B cell (primary cell): ENCODE measurements around the gene MPDZ. TPM values are rescaled to one million over a fixed set of nuclear protein-coding genes. Genes with fewer than 3 reads are reported as not detected.

Experiments used
- ATAC-seq: fragments of 200-7000 bp; cut with Tn5 transposase; one replicate; pipeline ENCODE4 v1.10.0; 2021; ENCODE audit warnings: low read depth, mild to moderate bottlenecking, moderate number of reproducible peaks, moderate library complexity
- CTCF ChIA-PET: fragments of 350-600 bp; sonication (Branson Sonifier 250); formaldehyde crosslinking; loops from one replicate; lab custom pipeline; 2021; ENCODE audit warnings: antibody characterized with exemption, inconsistent platforms; lab: Charles Lee
- POLR2A ChIA-PET: fragments of 350-600 bp; sonication (Branson Sonifier 250); formaldehyde crosslinking; loops from one replicate; lab custom pipeline; 2021; ENCODE audit warnings: antibody characterized with exemption; lab: Charles Lee
- DNase-seq: peaks from one replicate; pipeline ENCODE4 v3.0.0; 2013
- H2AFZ ChIP-seq: 2 replicates; pipeline ENCODE4 v1.6.1; 2012; ENCODE audit warnings: mild to moderate bottlenecking, low read depth, low read length; ENCODE audit not compliant: insufficient read depth, poor library complexity, severe bottlenecking
- H3K27ac ChIP-seq, 2 donors: 1 replicate in 1 of 2; 2 replicates in 1 of 2; pipeline ENCODE4 v1.5.1; 2012 to 2013; ENCODE audit warnings: low read length in 2 of 2, mild to moderate bottlenecking in 2 of 2, moderate library complexity in 1 of 2
- H3K27me3 ChIP-seq, 4 experiments: fragments of 200-600 bp in 1 of 4; sonication (generic) in 1 of 4; replicated peaks in 1 of 4; 1 replicate in 2 of 4; 2 replicates in 2 of 4; pipeline versions ENCODE4 v1.6.1 to v1.7.0; 2013 to 2016; ENCODE audit warnings: low read length in 3 of 4, mild to moderate bottlenecking in 2 of 4, mixed read lengths in 1 of 4, moderate library complexity in 1 of 4; ENCODE audit not compliant: insufficient read depth in 4 of 4, control insufficient read depth in 3 of 4; ENCODE audit errors: control extremely low read depth in 1 of 4
- H3K36me3 ChIP-seq, 2 experiments: replicated peaks in 1 of 2; 1 replicate in 1 of 2; 2 replicates in 1 of 2; pipeline versions ENCODE4 v1.6.1 to v1.7.1; 2013; ENCODE audit warnings: low read length in 1 of 2; ENCODE audit not compliant: insufficient read depth in 2 of 2, control insufficient read depth in 1 of 2; ENCODE audit errors: control extremely low read depth in 1 of 2, extremely low read depth in 1 of 2
- H3K4me1 ChIP-seq, 2 donors: fragments of 200-600 bp in 1 of 2; sonication (generic) in 1 of 2; 1 replicate in 1 of 2; 2 replicates in 1 of 2; pipeline versions ENCODE4 v1.5.1 to v1.6.1; 2013 to 2017; ENCODE audit warnings: low read length in 2 of 2; ENCODE audit not compliant: control insufficient read depth in 2 of 2, insufficient read depth in 2 of 2
- H3K4me2 ChIP-seq: replicated peaks from 2 replicates; pipeline ENCODE3; 2012; ENCODE audit warnings: mild to moderate bottlenecking, low read depth, low read length; ENCODE audit not compliant: poor library complexity, severe bottlenecking
- H3K4me3 ChIP-seq, 5 experiments: fragments of 200-600 bp in 1 of 5; sonication (generic) in 1 of 5; 1 replicate in 3 of 5; 2 replicates in 2 of 5; pipeline versions ENCODE4 v1.5.1 to v1.7.0; 2011 to 2016; ENCODE audit warnings: low read length in 4 of 5, mild to moderate bottlenecking in 4 of 5, low read depth in 2 of 5, control low read depth in 1 of 5, moderate library complexity in 1 of 5; ENCODE audit not compliant: insufficient read depth in 1 of 5; ENCODE audit errors: control extremely low read depth in 1 of 5, extremely low read depth in 1 of 5
- H3K79me2 ChIP-seq: fragments of 200-600 bp; sonication (generic); one replicate; pipeline ENCODE4 v1.6.0; 2016; ENCODE audit warnings: low read length; ENCODE audit not compliant: control insufficient read depth, insufficient read depth
- H3K9ac ChIP-seq: fragments of 200-600 bp; sonication (generic); 2 replicates; pipeline ENCODE4 v1.6.1; 2017; ENCODE audit warnings: mild to moderate bottlenecking, low read length, moderate library complexity
- H3K9me3 ChIP-seq, 3 donors: one replicate each; pipeline versions ENCODE4 v1.6.1 to v1.7.1; 2013; ENCODE audit warnings: low read length in 2 of 3; ENCODE audit not compliant: control insufficient read depth in 2 of 3, insufficient read depth in 1 of 3; ENCODE audit errors: control extremely low read depth in 1 of 3
- H4K20me1 ChIP-seq: 2 replicates; pipeline ENCODE4 v1.6.0; 2012; ENCODE audit warnings: mild to moderate bottlenecking, low read length; ENCODE audit not compliant: insufficient read depth, control insufficient read depth, poor library complexity, severe bottlenecking
- H3K27ac Mint-ChIP-seq: one replicate; pipeline ENCODE4 v1.8.0; 2021; ENCODE audit warnings: mixed read lengths
- H3K27me3 Mint-ChIP-seq: one replicate; pipeline ENCODE4 v1.8.0; 2021; ENCODE audit warnings: mixed read lengths
- H3K4me1 Mint-ChIP-seq: one replicate; pipeline ENCODE4 v1.8.0; 2021; ENCODE audit warnings: mixed read lengths
- H3K4me3 Mint-ChIP-seq: one replicate; pipeline ENCODE4 v1.8.0; 2021; ENCODE audit warnings: mixed read lengths
- H3K9me3 Mint-ChIP-seq: one replicate; pipeline ENCODE4 v1.8.0; 2022; ENCODE audit warnings: mixed read lengths; ENCODE audit not compliant: insufficient read depth
- EZH2 ChIP-seq: IDR thresholded peaks from 2 replicates; pipeline ENCODE4 v1.6.1; 2012; ENCODE audit warnings: borderline replicate concordance, low read depth, mild to moderate bottlenecking, moderate library complexity, low read length; ENCODE audit not compliant: insufficient read depth, poor library complexity, severe bottlenecking
- WGBS: methylation state at CpG from one replicate; pipeline ENCODE4 v1.1.5; 2013; ENCODE audit warnings: missing lambda C conversion rate; ENCODE audit not compliant: insufficient coverage; 5-methylcytosine and 5-hydroxymethylcytosine counted together
- intact Hi-C: fragments of 100-400 bp; cut with micrococcal nuclease; formaldehyde crosslinking; loops from one replicate; pipeline ENCODE4 v1.10.0; 2022
- polyA plus RNA-seq: library from polyadenylated mRNA; depleted of rRNA; stranded (reverse); fragments of >200 nt; gene quantifications from 2 replicates; pipeline ENCODE4 v1.2.3, GENCODE V29; 2012
- total RNA-seq, 2 donors: library from RNA; stranded (reverse); fragments of 120-200 nt in 1 of 2; gene quantifications; 1 replicate in 1 of 2; 2 replicates in 1 of 2; pipeline versions ENCODE4 v1.2.3 to v1.2.4, GENCODE V29; 2013 to 2022
- TF ChIP-seq, protein P1 (sequence below): fragments of 200-600 bp; IDR thresholded peaks from one replicate; pipeline ENCODE4 v1.8.0; 2022; ENCODE audit warnings: antibody characterized with exemption, mild to moderate bottlenecking

MPDZ gene
- total and polyA plus RNA-seq, 2 donors (not counting 1 experiment from before 2014, with no cell fraction given): not detected

DNA sequence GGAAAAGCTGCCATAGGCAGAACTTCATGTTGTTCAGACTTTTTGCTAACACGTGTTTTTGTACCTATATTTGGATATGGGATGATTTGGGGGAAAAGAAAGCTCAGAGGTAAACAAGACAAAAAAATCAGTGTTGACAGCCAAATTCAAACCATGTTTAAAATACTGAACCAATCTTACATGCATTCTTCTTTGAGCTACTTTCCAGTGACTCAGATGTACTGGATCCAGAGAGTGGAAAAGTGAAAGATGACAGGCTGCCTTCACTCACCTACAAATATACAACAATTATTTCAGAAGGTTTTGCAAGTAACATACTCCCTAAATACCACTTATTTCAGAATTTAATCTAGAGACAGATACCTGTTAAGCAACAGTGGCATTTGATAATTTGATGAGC is 165.7 kb downstream of the MPDZ start:
- Mint-ChIP-seq H3K9me3 (peaks cover 3% of the 10 kb centered on the region), H3K4me3 (no peak overlapping the region), H3K4me1 (no peaks in the 10 kb centered on the region), H3K27ac (no peak overlapping the region), H3K27me3 (no peaks in the 10 kb centered on the region)
- Histone ChIP-seq H3K9ac (no peak overlapping the region), H3K79me2 (no peaks in the 10 kb centered on the region), H3K4me3 (no peak overlapping the region), H4K20me1 (no peaks in the 10 kb centered on the region), H3K36me3 (no peaks in the 10 kb centered on the region), H2AFZ (no peak overlapping the region), H3K4me1 (no peaks in the 10 kb centered on the region), H3K9me3 (no peaks in the 10 kb centered on the region), H3K27me3 (no peaks in the 10 kb centered on the region), H3K27ac (no peak overlapping the region), H3K4me2 (no peak overlapping the region)
- DNase-seq (no peak), ATAC-seq (no peak)
- ChIA-PET CTCF (interaction anchor here (0.6 kb wide), 1 partner anchor 9 kb away, joined by 4 read pairs; no protein-coding TSS in a partner anchor), POLR2A (no interaction called here)
- intact Hi-C loops: no loop called here
- TF ChIP-seq, protein P1, sequence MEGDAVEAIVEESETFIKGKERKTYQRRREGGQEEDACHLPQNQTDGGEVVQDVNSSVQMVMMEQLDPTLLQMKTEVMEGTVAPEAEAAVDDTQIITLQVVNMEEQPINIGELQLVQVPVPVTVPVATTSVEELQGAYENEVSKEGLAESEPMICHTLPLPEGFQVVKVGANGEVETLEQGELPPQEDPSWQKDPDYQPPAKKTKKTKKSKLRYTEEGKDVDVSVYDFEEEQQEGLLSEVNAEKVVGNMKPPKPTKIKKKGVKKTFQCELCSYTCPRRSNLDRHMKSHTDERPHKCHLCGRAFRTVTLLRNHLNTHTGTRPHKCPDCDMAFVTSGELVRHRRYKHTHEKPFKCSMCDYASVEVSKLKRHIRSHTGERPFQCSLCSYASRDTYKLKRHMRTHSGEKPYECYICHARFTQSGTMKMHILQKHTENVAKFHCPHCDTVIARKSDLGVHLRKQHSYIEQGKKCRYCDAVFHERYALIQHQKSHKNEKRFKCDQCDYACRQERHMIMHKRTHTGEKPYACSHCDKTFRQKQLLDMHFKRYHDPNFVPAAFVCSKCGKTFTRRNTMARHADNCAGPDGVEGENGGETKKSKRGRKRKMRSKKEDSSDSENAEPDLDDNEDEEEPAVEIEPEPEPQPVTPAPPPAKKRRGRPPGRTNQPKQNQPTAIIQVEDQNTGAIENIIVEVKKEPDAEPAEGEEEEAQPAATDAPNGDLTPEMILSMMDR: no peak
- no peak for TF ChIP-seq EZH2
- WGBS: no CpG with 5 or more reads among the region's 1 CpG

DNA sequence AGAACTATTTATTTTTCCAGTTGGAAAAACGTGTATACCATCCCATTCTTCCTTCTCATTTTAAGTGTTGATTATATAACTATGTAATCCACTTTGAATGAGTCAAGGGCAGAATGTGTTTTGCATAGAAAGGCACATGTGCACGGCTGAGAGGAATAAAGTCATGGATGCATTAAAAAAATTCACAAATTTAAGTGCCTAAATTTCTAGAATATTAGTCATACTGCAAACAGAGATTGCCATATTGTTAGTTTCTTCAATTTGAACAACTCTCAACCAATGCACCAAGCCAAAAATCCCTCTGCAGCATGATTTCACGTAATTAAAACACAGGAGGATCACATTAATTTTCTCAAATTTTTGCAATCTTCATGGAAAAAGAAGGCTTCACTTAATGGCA is 166.3 kb downstream of the MPDZ start:
- H4K20me1 ChIP-seq: no peaks in the 10 kb centered on the region
- ATAC-seq (no peak), DNase-seq (no peak)
- no peaks in the 10 kb centered on the region for H3K9me3 ChIP-seq
- no peak overlapping the region for H3K9ac ChIP-seq
- no peak for TF ChIP-seq EZH2
- TF ChIP-seq, protein P1: no peak
- Mint-ChIP-seq H3K4me3 (no peak overlapping the region), H3K27ac (no peak overlapping the region), H3K27me3 (no peaks in the 10 kb centered on the region), H3K4me1 (no peaks in the 10 kb centered on the region), H3K9me3 (peaks cover 3% of the 10 kb centered on the region)
- intact Hi-C loops: no loop called here
- POLR2A ChIA-PET: no interaction called here
- H3K4me2 ChIP-seq: no peak overlapping the region
- no peaks in the 10 kb centered on the region for H3K36me3 ChIP-seq
- no peak overlapping the region for H3K27ac ChIP-seq
- no peak overlapping the region for H3K4me3 ChIP-seq
- CTCF ChIA-PET: no interaction called here
- no CpG with 5 or more reads among the region's 3 CpGs for WGBS
- no peak overlapping the region for H2AFZ ChIP-seq
- no peaks in the 10 kb centered on the region for H3K27me3 ChIP-seq
- no peaks in the 10 kb centered on the region for H3K79me2 ChIP-seq
- H3K4me1 ChIP-seq: no peaks in the 10 kb centered on the region
